GM19467 (cell line): ENCODE results near the gene DNAJB5.

Experiments used
- ATAC-seq: cut with Tn5 transposase; IDR thresholded peaks from one replicate; pipeline ENCODE4 v1.9.1; 2021; ENCODE audit warnings: mild to moderate bottlenecking, moderate library complexity; ENCODE audit not compliant: unreplicated experiment

Gene DNAJB5

GRCh38 chr9:35044071-35044470, 54.5 kb downstream of the DNAJB5 start:
- ATAC-seq: no peak
